ENCODE data around the gene NT5DC1.
"Not testable (repeated sequence)": the region's sequence is repeated elsewhere in the genome, so short reads cannot be mapped to it uniquely, and the experiment has no call there.

The NT5DC1 gene

GRCh38 chr6:116282698-116283097 is 182.0 kb downstream of the NT5DC1 start:
- in situ Hi-C loops (cut with HindIII; ENCODE audit: low pct_ligation_motif_present, low pct_unique_long_range_greater_than_20kb, low sequenced_read_pairs): loop anchor here (25.0 kb wide), 1 partner anchor 255 kb away; the partner anchor contains the start of gene TRAPPC3L
- no peak for DNase-seq

DNA sequence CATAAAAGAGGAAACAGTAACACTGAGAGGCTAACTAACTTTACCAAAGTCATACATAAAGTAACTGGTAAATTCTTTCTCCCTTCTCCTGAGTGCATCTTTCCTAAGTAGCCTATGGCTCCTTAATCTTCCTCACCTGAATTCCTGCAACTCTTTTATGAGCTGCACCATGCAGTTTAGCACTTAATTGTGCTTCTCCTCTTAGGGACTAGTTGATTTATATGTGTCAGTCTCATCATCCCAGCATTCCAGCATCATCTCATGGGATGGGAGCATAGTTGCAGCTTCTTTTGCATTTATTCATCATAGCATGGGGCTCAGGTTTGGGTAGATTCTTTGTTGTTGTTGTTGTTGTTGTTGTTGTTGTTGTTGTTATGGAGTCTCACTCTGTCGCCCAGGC is 182.5 kb downstream of the NT5DC1 start:
- DNase-seq: no peak
- in situ Hi-C loops (cut with HindIII; ENCODE audit: low pct_ligation_motif_present, low pct_unique_long_range_greater_than_20kb, low sequenced_read_pairs): loop anchor here (25.0 kb wide), 1 partner anchor 254 kb away; the partner anchor contains the start of gene TRAPPC3L

DNA sequence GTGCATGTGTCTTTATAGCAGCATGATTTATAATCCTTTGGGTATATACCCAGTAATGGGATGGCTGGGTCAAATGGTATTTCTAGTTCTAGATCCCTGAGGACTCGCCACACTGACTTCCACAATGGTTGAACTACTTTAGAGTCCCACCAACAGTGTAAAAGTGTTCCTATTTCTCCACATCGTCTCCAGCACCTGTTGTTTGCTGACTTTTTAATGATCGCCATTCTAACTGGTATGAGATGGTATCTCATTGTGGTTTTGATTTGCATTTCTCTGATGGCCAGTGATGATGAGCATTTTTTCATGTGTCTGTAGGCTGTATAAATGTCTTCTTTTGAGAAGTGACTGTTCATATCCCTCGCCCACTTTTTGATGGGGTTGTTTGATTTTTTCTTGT is 184.3 kb downstream of the NT5DC1 start:
- not testable (repeated sequence) for DNase-seq
- in situ Hi-C loops (cut with HindIII; ENCODE audit: low pct_ligation_motif_present, low pct_unique_long_range_greater_than_20kb, low sequenced_read_pairs): loop anchor here (25.0 kb wide), 1 partner anchor 252 kb away; the partner anchor contains the start of gene TRAPPC3L

GRCh38 chr6:116286773-116287358 is 186.2 kb downstream of the NT5DC1 start:
- DNase-seq: no peak
- in situ Hi-C loops (cut with HindIII; ENCODE audit: low pct_ligation_motif_present, low pct_unique_long_range_greater_than_20kb, low sequenced_read_pairs): loop anchor here (25.0 kb wide), 1 partner anchor 250 kb away; the partner anchor contains the start of gene TRAPPC3L

GRCh38 chr6:116287689-116288282 is 187.1 kb downstream of the NT5DC1 start:
- in situ Hi-C loops (cut with HindIII; ENCODE audit: low pct_ligation_motif_present, low pct_unique_long_range_greater_than_20kb, low sequenced_read_pairs): loop anchor here (25.0 kb wide), 1 partner anchor 250 kb away; the partner anchor contains the start of gene TRAPPC3L

GRCh38 chr6:116289876-116290275 is 189.2 kb downstream of the NT5DC1 start:
- no peak for DNase-seq
- in situ Hi-C loops (cut with HindIII; ENCODE audit: low pct_ligation_motif_present, low pct_unique_long_range_greater_than_20kb, low sequenced_read_pairs): loop anchor here (25.0 kb wide), 1 partner anchor 247 kb away; the partner anchor contains the start of gene TRAPPC3L

More at GRCh38 chr6:116287689-116288282, 187.1 kb downstream of the NT5DC1 start:
- DNase-seq: peak; percentile 51

DNA sequence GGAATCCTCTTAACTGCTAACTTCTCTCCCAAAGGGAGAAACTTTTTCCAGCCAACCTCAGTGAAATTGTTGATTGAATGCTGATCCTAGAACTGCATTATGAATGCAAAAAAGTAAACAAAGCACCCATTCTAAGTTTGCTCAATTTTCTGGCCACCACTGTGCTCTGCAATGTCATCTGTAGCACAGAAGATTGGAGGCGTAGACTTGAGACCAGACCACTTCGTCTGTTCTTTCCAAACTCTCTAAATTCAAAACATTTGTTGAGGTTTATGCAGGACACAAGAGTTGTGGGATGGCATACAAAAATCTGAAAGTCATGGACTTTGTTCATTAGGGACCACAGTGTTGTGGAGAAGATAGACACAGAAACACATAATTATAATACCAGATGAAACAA is 190.1 kb downstream of the NT5DC1 start:
- in situ Hi-C loops (cut with HindIII; ENCODE audit: low pct_ligation_motif_present, low pct_unique_long_range_greater_than_20kb, low sequenced_read_pairs): loop anchor here (25.0 kb wide), 1 partner anchor 247 kb away; the partner anchor contains the start of gene TRAPPC3L
- no peak for DNase-seq

- no peak for DNase-seq
- in situ Hi-C loops (cut with HindIII; ENCODE audit: low pct_ligation_motif_present, low pct_unique_long_range_greater_than_20kb, low sequenced_read_pairs): loop anchor here (25.0 kb wide), 1 partner anchor 245 kb away; the partner anchor contains the start of gene TRAPPC3L
Observed at GRCh38 chr6:116291701-116292396, 191.2 kb downstream of the NT5DC1 start.

- in situ Hi-C loops (cut with HindIII; ENCODE audit: low pct_ligation_motif_present, low pct_unique_long_range_greater_than_20kb, low sequenced_read_pairs): loop anchor here (25.0 kb wide), 1 partner anchor 245 kb away; the partner anchor contains the start of gene TRAPPC3L
- no peak for DNase-seq
Observed at GRCh38 chr6:116292553-116292952, 191.9 kb downstream of the NT5DC1 start.

GRCh38 chr6:116298273-116298672 is 197.6 kb downstream of the NT5DC1 start:
- no peak for DNase-seq
- in situ Hi-C loops (cut with HindIII; ENCODE audit: low pct_ligation_motif_present, low pct_unique_long_range_greater_than_20kb, low sequenced_read_pairs): loop anchor here (25.0 kb wide), 1 partner anchor 239 kb away; the partner anchor contains the start of gene TRAPPC3L

DNA sequence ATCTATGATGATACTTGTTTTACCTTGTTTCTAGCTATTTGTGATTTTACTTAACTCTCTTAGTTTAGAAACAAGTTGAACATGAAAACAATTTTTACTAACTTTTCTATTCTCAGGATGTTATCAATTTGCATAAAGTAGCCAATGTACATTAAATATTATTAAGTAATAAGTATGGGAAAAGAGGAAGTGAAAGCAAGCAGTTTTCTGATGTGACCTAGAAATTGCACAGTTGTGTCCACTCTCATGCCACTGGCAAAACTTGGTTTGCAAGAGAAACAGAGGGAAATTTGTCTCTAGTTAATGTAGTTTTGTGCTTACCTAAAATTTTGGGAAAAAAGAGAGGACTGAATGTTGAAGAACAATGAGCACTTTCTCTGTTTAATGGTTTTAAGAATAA is 198.3 kb downstream of the NT5DC1 start:
- no peak for DNase-seq
- in situ Hi-C loops (cut with HindIII; ENCODE audit: low pct_ligation_motif_present, low pct_unique_long_range_greater_than_20kb, low sequenced_read_pairs): loop anchor here (25.0 kb wide), 1 partner anchor 238 kb away; the partner anchor contains the start of gene TRAPPC3L
